Stomach (tissue), 4 donors: ENCODE data around the gene INPP5A.

Source experiments
- CTCF ChIP-seq, 7 experiments: fragments of 450-650 bp in 4 of 7; fragments of 200-600 bp in 3 of 7; sonication (generic) in 3 of 7; IDR thresholded peaks; one replicate each; pipeline ENCODE4 v1.5.1; 2016 to 2019; ENCODE audit warnings: antibody characterized with exemption in 7 of 7, control low read depth in 2 of 7, mild to moderate bottlenecking in 1 of 7
- EP300 ChIP-seq: sonication (generic); formaldehyde crosslinking; IDR thresholded peaks from one replicate; pipeline ENCODE4 v1.6.1; 2017; ENCODE audit warnings: antibody characterized with exemption
- POLR2A ChIP-seq, 4 donors: fragments of 450-650 bp; IDR thresholded peaks; one replicate each; pipeline ENCODE4 v1.6.1; 2016; ENCODE audit warnings: antibody characterized with exemption in 4 of 4, control low read depth in 2 of 4, mild to moderate bottlenecking in 1 of 4, moderate library complexity in 1 of 4

- no peak for TF ChIP-seq EP300
- no peak for TF ChIP-seq CTCF (IDR thresholded peaks at IDR 0.05)
- no peak for TF ChIP-seq POLR2A (IDR thresholded peaks at IDR 0.05)
These were observed 90.3 kb downstream of the INPP5A start for GRCh38 chr10:132627666-132628531.
